ENCODE data around the gene CMTM3. TPM values are rescaled to one million over a fixed set of nuclear protein-coding genes. Genes with fewer than 3 reads are reported as not detected.

Gene CMTM3
- total and polyA plus RNA-seq, 3 experiments from 2014 or later, result 68.0 to 131 (median 71.8) TPM

DNA sequence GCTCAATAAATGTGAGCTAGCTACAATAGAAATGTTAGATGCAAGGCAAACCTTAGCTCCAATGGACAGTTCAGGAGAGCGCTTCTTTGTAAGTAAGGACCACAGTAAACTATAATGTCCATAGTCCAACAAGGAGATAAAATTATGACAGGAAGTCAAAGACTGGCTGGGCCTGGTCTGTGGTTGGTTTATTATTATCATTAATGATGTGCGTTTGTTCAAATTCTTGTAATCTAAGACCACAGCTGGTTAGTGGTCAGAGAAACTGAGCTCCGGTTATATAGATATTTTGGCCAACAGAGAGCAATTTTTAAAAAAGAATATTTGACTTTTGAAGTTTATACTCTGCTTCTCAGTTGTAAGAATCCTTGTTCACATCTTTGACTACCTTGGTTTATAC lies 30.0 kb upstream of the CMTM3 start:
- no peaks in the 10 kb centered on the region for H3K9me3 ChIP-seq (ENCODE audit: low read length)
- Mint-ChIP-seq H3K36me3 (peaks cover 0 to 7% (median 0%) of the 10 kb centered on the region in 3 donors), H3K9me3 (no peaks in the 10 kb centered on the region), H3K27ac (peak overlapping the region in 3 of 8 donors; percentile 19 to 63 (median 37)), H3K27me3 (peaks cover 3 to 4% of the 10 kb centered on the region in 2 donors), H3K4me3 (no peak overlapping the region), H3K4me1 (peaks cover 15 to 58% (median 38%) of the 10 kb centered on the region in 3 donors)
- H3K27ac ChIP-seq (ENCODE audit: low read depth, low read length), result no peak overlapping the region
- ChIA-PET POLR2A (no interaction called here), CTCF (interaction anchor here (0.9 to 2.3 kb wide), 5 partner anchors 11 to 34 kb away, joined by 3 to 9 read pairs (median 4); no protein-coding TSS in a partner anchor)
- H3K36me3 ChIP-seq (ENCODE audit: insufficient read depth, low read length), result no peaks in the 10 kb centered on the region
- no peak overlapping the region for H3K4me3 ChIP-seq (ENCODE audit: low read length)
- H3K4me1 ChIP-seq (ENCODE audit: insufficient read depth, low read length), result no peaks in the 10 kb centered on the region
- DNase-seq, result no peak
- no peaks in the 10 kb centered on the region for H3K27me3 ChIP-seq (ENCODE audit: insufficient read depth, low read length, poor library complexity, severe bottlenecking)

DNA sequence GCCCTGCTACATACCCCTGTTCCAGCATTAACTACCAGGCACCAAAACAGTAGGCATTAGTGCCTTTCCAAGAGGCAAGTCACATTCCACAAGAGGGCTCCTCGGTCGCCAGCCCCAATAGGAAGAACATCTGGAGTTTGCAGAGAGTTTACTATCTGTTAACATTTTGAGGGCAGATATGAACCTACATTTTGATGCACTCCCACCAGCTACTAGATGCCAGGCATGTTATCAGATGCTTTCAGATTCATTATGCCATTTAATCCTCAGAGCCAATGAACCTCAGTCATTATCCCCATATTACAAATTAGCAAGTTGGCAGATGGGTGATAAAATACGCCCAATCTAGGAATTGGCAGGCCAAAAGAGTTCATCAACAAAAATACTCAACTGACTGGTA lies 29.4 kb upstream of the CMTM3 start:
- H3K4me3 ChIP-seq (ENCODE audit: low read length), result no peak overlapping the region
- H3K36me3 ChIP-seq (ENCODE audit: insufficient read depth, low read length), result no peaks in the 10 kb centered on the region
- no peak overlapping the region for H3K27ac ChIP-seq (ENCODE audit: low read depth, low read length)
- ChIA-PET CTCF (interaction anchor here (1.0 to 1.9 kb wide), 7 partner anchors 10 to 169 kb away, joined by 3 to 5 read pairs (median 3); partner anchors contain the start of gene CKLF), POLR2A (interaction anchor here (0.5 kb wide), 1 partner anchor 53 kb away, joined by 4 read pairs; no protein-coding TSS in a partner anchor)
- Mint-ChIP-seq H3K4me1 (peaks cover 17 to 58% (median 36%) of the 10 kb centered on the region in 3 donors), H3K27me3 (peaks cover 4 to 6% of the 10 kb centered on the region in 2 donors), H3K9me3 (no peaks in the 10 kb centered on the region), H3K36me3 (peaks cover 0 to 7% (median 0%) of the 10 kb centered on the region in 3 donors), H3K27ac (peak overlapping the region in 3 of 8 donors; percentile 19 to 63 (median 37)), H3K4me3 (no peak overlapping the region)
- no peaks in the 10 kb centered on the region for H3K4me1 ChIP-seq (ENCODE audit: insufficient read depth, low read length)
- DNase-seq, result no peak
- no peaks in the 10 kb centered on the region for H3K27me3 ChIP-seq (ENCODE audit: insufficient read depth, low read length, poor library complexity, severe bottlenecking)
- H3K9me3 ChIP-seq (ENCODE audit: low read length), result no peaks in the 10 kb centered on the region

DNA sequence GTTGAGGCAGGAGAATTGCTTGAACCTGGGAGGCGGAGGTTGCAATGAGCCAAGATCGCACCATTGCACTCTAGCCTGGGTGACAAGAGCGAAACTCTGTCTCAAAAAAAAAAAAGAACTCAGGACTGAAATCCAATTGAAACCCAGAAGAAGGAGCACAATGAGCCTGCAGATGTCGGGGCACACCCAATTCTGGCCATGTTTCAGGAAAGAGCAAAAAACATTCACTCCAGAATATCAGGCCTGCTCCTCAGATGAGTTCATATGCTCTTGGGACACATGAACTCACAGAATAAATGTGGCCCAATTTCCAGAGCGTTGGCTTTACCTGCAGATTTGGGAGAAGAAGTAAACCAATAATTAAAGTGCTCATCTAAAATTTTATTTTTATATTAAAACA lies 28.2 kb upstream of the CMTM3 start:
- H3K9me3 ChIP-seq (ENCODE audit: low read length), result no peaks in the 10 kb centered on the region
- H3K27me3 ChIP-seq (ENCODE audit: insufficient read depth, low read length, poor library complexity, severe bottlenecking), result no peaks in the 10 kb centered on the region
- H3K9me3 Mint-ChIP-seq, result no peaks in the 10 kb centered on the region
- no peaks in the 10 kb centered on the region for H3K4me1 ChIP-seq (ENCODE audit: insufficient read depth, low read length)
- POLR2A ChIA-PET, result no interaction called here
- H3K4me1 Mint-ChIP-seq, result peaks cover 17 to 54% (median 25%) of the 10 kb centered on the region in 3 donors
- H3K27me3 Mint-ChIP-seq, result peaks cover 4 to 13% of the 10 kb centered on the region in 2 donors
- H3K36me3 Mint-ChIP-seq, result no peaks in the 10 kb centered on the region
- no peak overlapping the region for H3K27ac ChIP-seq (ENCODE audit: low read depth, low read length)
- H3K4me3 Mint-ChIP-seq, result no peak overlapping the region
- H3K4me3 ChIP-seq (ENCODE audit: low read length), result no peak overlapping the region
- CTCF ChIA-PET, result interaction anchor here (1.0 to 1.7 kb wide), 3 partner anchors 11 to 33 kb away, joined by 3 to 4 read pairs (median 3); partner anchors contain the start of gene CKLF
- no peaks in the 10 kb centered on the region for H3K36me3 ChIP-seq (ENCODE audit: insufficient read depth, low read length)
- no peak for DNase-seq
- H3K27ac Mint-ChIP-seq, result no peak overlapping the region

DNA sequence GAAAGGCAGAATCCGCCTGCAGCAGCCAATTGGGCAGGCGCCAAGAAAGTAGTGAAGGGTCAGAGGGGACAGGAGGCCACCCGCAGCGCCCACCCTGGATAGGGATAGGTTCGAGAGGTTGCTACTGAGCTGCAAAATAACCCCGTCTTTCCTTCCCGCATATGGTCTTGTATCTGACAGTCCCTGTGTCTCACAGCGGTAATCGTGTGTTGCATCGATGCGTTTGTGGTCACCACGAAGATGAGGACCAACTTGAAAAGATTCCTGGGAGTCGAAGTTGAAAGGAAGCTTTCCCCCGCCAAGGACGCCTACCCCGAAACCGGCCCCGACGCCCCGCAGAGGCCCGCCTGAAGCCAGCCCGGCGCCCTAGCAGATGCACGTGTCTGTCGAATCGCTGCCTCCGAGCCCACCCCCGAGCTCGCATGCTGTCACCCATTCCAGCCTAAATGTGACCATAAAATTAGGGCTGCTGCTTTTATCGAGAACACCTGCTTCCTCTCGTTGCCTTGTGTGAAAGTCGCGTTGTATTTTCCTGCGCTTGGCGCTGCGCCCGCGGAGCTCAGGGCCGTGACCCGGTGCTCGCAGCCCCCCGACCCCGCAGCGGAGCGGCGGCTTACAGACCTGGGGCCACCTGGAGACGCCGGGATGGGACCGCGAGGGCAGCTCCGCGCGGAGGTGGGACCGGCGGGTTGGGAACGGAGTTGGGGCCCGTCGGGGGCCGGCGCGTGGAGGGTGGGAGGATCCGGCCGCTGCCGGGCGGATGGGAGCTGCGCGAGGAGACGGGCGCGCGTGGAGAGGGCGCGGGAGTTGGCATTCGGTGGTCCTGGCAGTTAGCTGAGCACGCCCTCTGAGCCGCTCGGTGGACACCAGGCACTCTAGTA lies 25.6 kb upstream of the CMTM3 start, which contains the start of gene CMTM2:
Gene CMTM2 (plus strand): TSS at position 813 of the 881 bp plus-strand sequence. CDS start 145 bp downstream, outside the sequence.
- DNase-seq, result peak in 2 of 5 donors; percentile 11 to 21
- CTCF ChIA-PET, result interaction anchor here (0.6 to 3.5 kb wide), 10 partner anchors 9 to 172 kb away, joined by 3 to 15 read pairs (median 4); no protein-coding TSS in a partner anchor

DNA sequence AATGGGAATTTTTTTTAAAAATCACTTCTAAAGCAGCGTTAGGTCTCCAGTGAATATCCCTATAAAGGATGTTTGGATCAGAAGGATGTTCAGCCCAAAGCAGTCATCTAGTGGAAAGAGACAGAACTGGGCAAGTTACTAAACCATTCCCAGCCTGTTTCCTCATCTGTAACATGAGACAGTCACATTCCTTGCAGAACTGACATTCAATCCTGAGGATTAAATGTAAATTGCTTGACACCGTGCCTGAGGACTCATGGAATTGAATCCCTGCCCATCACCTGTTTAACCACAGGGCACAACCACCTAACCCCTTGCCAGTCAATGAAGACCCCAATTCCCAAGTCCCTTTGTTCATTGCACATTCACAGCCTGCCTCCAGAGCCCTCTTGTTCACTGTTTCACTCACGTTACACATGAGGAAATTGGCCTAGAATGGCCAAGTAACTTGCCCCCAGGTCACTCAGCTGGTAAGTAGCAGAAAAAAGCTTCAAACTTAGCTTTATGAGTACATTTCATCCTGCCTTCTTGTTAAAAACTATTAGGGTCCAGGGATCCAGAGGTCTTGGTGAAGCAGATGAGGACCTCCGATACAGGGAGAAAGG lies 23.8 kb upstream of the CMTM3 start:
- ChIA-PET POLR2A (no interaction called here), CTCF (interaction anchor here (0.8 to 1.7 kb wide), 4 partner anchors 8 to 174 kb away, joined by 3 to 4 read pairs (median 4); no protein-coding TSS in a partner anchor)
- Mint-ChIP-seq H3K27ac (peak overlapping the region in 1 of 8 donors; percentile 44), H3K27me3 (peaks cover 4 to 13% of the 10 kb centered on the region in 2 donors), H3K4me3 (peak overlapping the region in 4 of 7 donors; percentile 44 to 82 (median 64)), H3K36me3 (no peaks in the 10 kb centered on the region), H3K4me1 (peaks cover 14 to 27% (median 15%) of the 10 kb centered on the region in 3 donors), H3K9me3 (no peaks in the 10 kb centered on the region)
- no peaks in the 10 kb centered on the region for H3K4me1 ChIP-seq (ENCODE audit: insufficient read depth, low read length)
- H3K4me3 ChIP-seq (ENCODE audit: low read length), result no peak overlapping the region
- no peaks in the 10 kb centered on the region for H3K9me3 ChIP-seq (ENCODE audit: low read length)
- DNase-seq, result no peak
- H3K27me3 ChIP-seq (ENCODE audit: insufficient read depth, low read length, poor library complexity, severe bottlenecking), result no peaks in the 10 kb centered on the region
- no peaks in the 10 kb centered on the region for H3K36me3 ChIP-seq (ENCODE audit: insufficient read depth, low read length)
- no peak overlapping the region for H3K27ac ChIP-seq (ENCODE audit: low read depth, low read length)

More for the DNA sequence above, 25.6 kb upstream of the CMTM3 start, which contains the start of gene CMTM2:
- Histone ChIP-seq H3K9me3 (ENCODE audit: low read length) (no peaks in the 10 kb centered on the region), H3K4me1 (ENCODE audit: insufficient read depth, low read length) (no peaks in the 10 kb centered on the region), H3K36me3 (ENCODE audit: insufficient read depth, low read length) (no peaks in the 10 kb centered on the region), H3K27ac (ENCODE audit: low read depth, low read length) (no peak within 1 kb of the TSS), H3K4me3 (ENCODE audit: low read length) (peak within 1 kb of the TSS; percentile 44), H3K27me3 (ENCODE audit: insufficient read depth, low read length, poor library complexity, severe bottlenecking) (no peaks in the 10 kb centered on the region)
- no peaks in the 10 kb centered on the region for H3K36me3 Mint-ChIP-seq
- H3K9me3 Mint-ChIP-seq, result no peaks in the 10 kb centered on the region
- peaks cover 14 to 38% (median 15%) of the 10 kb centered on the region in 3 donors for H3K4me1 Mint-ChIP-seq
- peaks cover 4 to 13% of the 10 kb centered on the region in 2 donors for H3K27me3 Mint-ChIP-seq
- POLR2A ChIA-PET, result interaction anchor here (0.6 to 1.0 kb wide), 2 partner anchors 9 to 25 kb away, joined by 3 read pairs; partner anchors contain the start of gene CMTM3
- H3K27ac Mint-ChIP-seq, result peak within 1 kb of the TSS in 3 of 8 donors; percentile 14 to 82 (median 58)
- H3K4me3 Mint-ChIP-seq, result peak within 1 kb of the TSS; percentile 65 to 89 (median 75)

DNA sequence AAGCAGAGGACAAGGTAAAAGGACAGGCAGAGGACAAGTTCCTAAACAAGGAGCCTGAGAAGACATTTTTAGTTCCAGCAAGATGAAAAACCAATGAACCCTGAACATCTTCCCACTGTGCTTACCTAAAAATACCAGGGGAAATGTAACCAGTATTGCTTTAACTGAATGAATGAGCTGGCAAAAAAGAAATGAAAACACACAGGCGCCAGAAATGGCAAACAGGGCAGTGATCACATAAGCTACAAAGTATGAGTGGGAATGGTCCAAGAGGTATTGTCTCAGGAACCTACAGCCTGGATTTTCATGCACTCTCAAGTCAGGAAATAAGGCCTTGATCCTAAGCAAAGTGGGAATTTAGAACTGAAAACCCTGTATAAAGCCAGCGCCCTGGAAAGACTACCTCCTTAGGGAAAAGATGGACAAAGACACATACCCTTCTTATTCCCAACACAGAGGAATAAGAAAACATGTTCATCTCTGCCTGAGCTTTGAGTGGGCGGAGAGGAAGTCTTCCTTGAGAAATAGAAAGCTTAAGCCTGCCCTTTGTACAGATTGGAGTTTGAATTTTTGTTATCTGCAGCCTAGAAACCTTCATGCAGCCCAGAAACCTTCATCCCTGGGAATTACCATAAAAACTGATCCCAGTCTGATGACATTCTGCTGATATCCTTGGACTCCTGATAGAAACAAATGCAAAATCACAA lies 23.1 kb upstream of the CMTM3 start:
- no peak overlapping the region for H3K4me3 ChIP-seq (ENCODE audit: low read length)
- no peaks in the 10 kb centered on the region for H3K9me3 Mint-ChIP-seq
- no peaks in the 10 kb centered on the region for H3K4me1 ChIP-seq (ENCODE audit: insufficient read depth, low read length)
- DNase-seq, result no peak
- ChIA-PET POLR2A (no interaction called here), CTCF (interaction anchor here (0.8 to 1.2 kb wide), 2 partner anchors 8 to 18 kb away, joined by 3 to 4 read pairs; no protein-coding TSS in a partner anchor)
- peaks cover 14 to 27% (median 15%) of the 10 kb centered on the region in 3 donors for H3K4me1 Mint-ChIP-seq
- no peaks in the 10 kb centered on the region for H3K27me3 ChIP-seq (ENCODE audit: insufficient read depth, low read length, poor library complexity, severe bottlenecking)
- H3K27me3 Mint-ChIP-seq, result peaks cover 4 to 13% of the 10 kb centered on the region in 2 donors
- H3K4me3 Mint-ChIP-seq, result no peak overlapping the region
- no peaks in the 10 kb centered on the region for H3K9me3 ChIP-seq (ENCODE audit: low read length)
- no peaks in the 10 kb centered on the region for H3K36me3 Mint-ChIP-seq
- no peak overlapping the region for H3K27ac ChIP-seq (ENCODE audit: low read depth, low read length)
- no peaks in the 10 kb centered on the region for H3K36me3 ChIP-seq (ENCODE audit: insufficient read depth, low read length)
- peak overlapping the region in 1 of 8 donors; percentile 44 for H3K27ac Mint-ChIP-seq

DNA sequence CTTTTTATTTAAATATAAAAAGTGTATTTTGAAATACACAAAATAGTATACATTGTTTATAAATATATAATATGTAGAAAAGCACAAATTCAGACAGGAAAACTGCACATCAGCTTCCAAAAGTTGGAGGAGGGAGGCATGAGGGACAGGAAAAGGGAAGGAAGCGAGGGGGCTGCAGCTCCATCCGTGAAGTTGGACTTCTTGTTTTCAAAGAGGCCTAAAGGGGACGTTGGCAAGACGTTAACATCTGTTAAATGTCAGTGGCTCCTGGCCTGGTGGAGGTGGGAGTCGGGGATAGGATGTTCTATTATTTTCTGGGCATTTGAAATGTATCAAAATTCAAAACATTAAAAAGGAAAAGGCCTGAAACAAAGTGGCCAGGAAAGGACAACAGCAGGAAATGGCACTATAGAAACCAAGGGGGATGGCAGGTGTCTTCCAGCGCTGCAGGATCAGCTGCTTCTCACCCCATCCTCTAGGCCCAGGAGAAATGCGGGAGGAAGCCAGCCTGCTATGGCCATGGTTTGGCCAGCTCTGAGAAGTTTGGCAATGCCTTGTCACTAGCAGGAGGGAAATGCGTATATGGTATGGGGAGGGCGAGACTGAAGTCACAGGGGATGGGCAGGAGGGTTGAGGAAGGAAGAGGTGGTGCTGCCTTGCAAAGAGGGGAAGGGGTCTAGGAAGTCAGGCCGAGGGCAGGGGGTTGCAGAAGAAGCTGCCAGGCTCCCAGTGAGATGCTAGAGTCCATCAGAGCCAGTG lies 18.8 kb upstream of the CMTM3 start:
- ChIA-PET POLR2A (no interaction called here), CTCF (interaction anchor here (1.5 kb wide), 1 partner anchor 18 kb away, joined by 5 read pairs; the partner anchor contains the start of gene CMTM3)
- no peaks in the 10 kb centered on the region for H3K27me3 ChIP-seq (ENCODE audit: insufficient read depth, low read length, poor library complexity, severe bottlenecking)
- Mint-ChIP-seq H3K36me3 (peaks cover 0 to 3% (median 0%) of the 10 kb centered on the region in 3 donors), H3K9me3 (no peaks in the 10 kb centered on the region), H3K27ac (peak overlapping the region in 2 of 8 donors; percentile 52 to 61), H3K27me3 (peaks cover 3 to 5% of the 10 kb centered on the region in 2 donors), H3K4me1 (peaks cover 15 to 21% (median 15%) of the 10 kb centered on the region in 3 donors), H3K4me3 (no peak overlapping the region)
- H3K27ac ChIP-seq (ENCODE audit: low read depth, low read length), result no peak overlapping the region
- peaks cover 17% of the 10 kb centered on the region for H3K4me1 ChIP-seq (ENCODE audit: insufficient read depth, low read length)
- no peak for DNase-seq
- no peaks in the 10 kb centered on the region for H3K9me3 ChIP-seq (ENCODE audit: low read length)
- no peaks in the 10 kb centered on the region for H3K36me3 ChIP-seq (ENCODE audit: insufficient read depth, low read length)
- no peak overlapping the region for H3K4me3 ChIP-seq (ENCODE audit: low read length)

Measured in CD8-positive, alpha-beta memory T cell (primary cell).